Keratinocyte (primary cell): ENCODE results near the gene CTF1.

Experiments used
- EZH2 ChIP-seq: IDR thresholded peaks from one replicate; pipeline ENCODE4 v1.6.1; 2012; ENCODE audit warnings: inconsistent platforms, mild to moderate bottlenecking, low read length, moderate library complexity
- TF ChIP-seq, protein P1 (sequence below), 3 experiments: IDR thresholded peaks in 1 of 3; conservative IDR thresholded peaks in 1 of 3; optimal IDR thresholded peaks in 1 of 3; 2 replicates in 2 of 3; 3 replicates in 1 of 3; pipeline versions ENCODE3 to v1.5.1; 2011; ENCODE audit warnings: low read length in 3 of 3, mild to moderate bottlenecking in 3 of 3, moderate library complexity in 2 of 3, control low read depth in 1 of 3, inconsistent platforms in 1 of 3; ENCODE audit not compliant: insufficient read depth in 2 of 3; ENCODE audit errors: extremely low read depth in 1 of 3

DNA sequence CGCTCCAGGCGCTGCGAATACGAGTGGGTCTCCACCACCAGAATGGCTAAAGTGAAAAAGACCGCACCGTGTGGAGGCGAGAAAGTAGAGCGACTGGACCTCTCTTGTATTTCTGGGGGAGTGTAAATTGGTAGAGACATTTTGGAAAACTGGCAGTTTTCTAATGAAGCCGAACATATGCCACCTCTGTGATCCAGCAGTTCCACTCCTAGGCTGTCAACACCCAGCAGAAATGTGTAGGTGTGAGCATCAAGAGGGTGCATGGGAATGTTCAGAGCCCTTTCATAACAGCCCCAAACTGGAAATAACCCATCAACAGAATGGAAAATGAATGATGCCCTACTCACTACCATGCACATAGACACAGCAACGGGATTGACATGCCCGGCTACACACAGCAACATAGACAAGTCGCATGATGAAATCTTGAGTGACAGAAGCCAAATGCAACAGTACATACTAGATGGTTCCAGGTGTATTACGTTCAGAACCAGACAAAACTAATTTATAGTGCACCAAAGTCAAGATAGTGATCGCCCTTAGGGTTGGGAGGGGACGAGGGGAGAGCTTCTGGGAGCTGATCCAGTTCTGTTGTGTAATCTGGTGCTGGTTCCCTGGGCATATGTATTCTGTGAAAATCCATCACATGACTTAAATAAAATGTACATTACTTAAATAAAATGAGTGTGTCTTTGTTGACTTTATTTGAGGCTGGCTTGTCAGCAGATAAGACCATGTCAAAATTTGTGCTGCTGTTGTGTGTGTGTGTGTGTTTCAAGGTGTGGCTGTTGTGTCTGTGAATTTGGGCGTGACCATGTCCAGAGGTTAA is 1.7 kb upstream of the CTF1 start:
- TF ChIP-seq, protein P1, sequence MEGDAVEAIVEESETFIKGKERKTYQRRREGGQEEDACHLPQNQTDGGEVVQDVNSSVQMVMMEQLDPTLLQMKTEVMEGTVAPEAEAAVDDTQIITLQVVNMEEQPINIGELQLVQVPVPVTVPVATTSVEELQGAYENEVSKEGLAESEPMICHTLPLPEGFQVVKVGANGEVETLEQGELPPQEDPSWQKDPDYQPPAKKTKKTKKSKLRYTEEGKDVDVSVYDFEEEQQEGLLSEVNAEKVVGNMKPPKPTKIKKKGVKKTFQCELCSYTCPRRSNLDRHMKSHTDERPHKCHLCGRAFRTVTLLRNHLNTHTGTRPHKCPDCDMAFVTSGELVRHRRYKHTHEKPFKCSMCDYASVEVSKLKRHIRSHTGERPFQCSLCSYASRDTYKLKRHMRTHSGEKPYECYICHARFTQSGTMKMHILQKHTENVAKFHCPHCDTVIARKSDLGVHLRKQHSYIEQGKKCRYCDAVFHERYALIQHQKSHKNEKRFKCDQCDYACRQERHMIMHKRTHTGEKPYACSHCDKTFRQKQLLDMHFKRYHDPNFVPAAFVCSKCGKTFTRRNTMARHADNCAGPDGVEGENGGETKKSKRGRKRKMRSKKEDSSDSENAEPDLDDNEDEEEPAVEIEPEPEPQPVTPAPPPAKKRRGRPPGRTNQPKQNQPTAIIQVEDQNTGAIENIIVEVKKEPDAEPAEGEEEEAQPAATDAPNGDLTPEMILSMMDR (optimal IDR thresholded peaks at IDR 0.05 in 1 of 3, IDR thresholded peaks at IDR 0.05 in 1 of 3, conservative IDR thresholded peaks at IDR 0.05 in 1 of 3; ENCODE audit: extremely low read depth in 1 of 3, insufficient read depth in 2 of 3, low read length in 3 of 3) = no peak
- TF ChIP-seq EZH2 = no peak
